ENCODE results near the gene PGA5. TPM values are rescaled to one million over a fixed set of nuclear protein-coding genes. Genes with fewer than 3 reads are reported as not detected.
A peak's percentile ranks its signal among the peaks of the same experiment; 100 is the strongest.
"Not testable (repeated sequence)": the region's sequence is repeated elsewhere in the genome, so short reads cannot be mapped to it uniquely, and the experiment has no call there.

The PGA5 gene
- total RNA-seq, 1 experiment from 2014 or later: not detected

DNA sequence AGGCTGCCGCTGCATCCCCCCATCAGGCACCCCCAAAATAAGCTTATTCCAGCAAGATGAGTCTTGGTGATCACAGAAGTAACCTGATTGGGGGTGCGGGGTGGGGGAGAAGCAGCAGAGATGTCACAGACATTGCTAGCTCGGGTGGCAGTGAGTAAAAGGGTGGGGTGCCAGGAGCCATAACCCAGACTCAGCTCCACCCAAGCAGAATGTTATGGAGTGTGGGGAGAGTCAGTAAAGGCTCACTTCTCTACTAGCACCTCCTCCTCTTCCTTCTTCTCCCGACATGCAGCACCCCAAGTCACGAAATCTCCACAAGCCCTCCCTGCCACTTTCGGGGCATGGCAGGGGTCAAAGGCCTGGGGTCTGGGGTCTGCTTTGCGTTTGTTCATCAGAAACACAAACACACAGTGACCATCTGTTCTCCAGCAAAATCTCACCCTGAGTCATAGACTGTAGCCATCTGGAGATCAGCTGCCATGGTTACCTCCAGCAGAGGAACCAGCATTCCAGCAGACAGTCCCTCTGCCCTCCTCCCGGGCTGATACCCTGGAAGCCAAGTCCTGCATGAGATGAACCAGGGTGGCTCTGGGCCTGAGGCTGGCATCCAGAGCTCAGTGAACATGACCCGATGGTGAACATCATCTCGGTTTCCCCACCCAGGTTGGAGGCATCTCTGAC, 14.4 kb upstream of the PGA5 start:
- not testable (repeated sequence) for DNase-seq (ENCODE audit: low read depth)

DNA sequence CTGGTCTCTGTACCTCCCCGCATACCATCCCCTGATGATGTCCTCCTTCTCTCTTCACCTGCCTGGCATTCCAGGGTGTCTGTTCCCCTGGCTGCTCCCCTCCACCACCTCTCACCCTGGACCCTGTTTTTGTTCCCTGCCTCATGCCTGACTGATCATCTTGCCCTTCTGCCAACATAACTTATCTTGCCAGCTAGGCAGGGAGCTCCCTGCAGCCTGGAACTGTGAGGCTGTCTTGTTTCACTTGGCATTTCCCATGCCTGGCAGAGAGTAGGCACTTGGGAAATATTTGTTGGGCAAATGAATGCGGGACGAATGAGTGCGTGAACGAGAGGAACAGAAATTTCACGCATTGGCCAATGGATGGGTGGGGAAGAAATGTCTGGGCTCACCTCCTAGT, 11.5 kb upstream of the PGA5 start:
- DNase-seq (ENCODE audit: low read depth): not testable (repeated sequence)

DNA sequence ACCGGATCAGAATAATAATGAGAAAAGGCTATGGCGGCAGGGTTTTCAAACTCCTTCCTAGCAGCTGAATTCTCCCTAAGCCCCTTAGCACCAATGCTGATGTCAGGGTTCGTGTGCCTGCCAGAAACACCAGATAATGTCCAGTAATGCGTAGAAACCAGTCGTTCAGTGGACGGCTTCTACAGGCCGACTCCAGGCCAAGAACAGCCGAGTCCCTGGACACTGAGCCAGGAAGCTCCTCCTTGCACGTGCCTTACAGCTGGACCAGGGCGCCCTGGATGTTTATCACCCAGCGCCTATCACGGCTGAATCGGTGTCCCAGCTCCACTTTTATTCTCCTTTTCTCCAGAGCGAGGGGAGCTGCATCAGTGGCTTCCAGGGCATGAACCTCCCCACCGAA, 9.9 kb upstream of the PGA5 start:
- not testable (repeated sequence) for DNase-seq (ENCODE audit: low read depth)

DNA sequence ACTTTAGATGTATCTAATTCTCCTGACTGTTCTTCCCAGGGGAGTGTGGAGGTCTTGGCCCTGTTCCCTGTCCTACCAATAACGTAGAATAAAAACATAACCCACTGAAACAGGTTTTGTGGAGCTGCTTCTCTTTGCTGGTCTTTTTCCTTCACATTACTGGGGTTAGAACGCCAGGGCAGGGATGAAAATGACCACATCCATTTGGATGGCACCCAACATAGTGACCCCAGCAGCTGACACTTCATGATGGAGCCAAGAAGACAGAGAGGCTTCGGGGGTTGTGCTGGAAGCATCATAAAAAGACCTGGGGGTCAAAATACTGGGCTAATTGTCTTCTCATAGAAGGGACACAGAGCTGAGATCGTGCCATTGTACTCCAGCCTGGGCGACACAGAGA, 9.4 kb upstream of the PGA5 start:
- not testable (repeated sequence) for DNase-seq (ENCODE audit: low read depth)

DNA sequence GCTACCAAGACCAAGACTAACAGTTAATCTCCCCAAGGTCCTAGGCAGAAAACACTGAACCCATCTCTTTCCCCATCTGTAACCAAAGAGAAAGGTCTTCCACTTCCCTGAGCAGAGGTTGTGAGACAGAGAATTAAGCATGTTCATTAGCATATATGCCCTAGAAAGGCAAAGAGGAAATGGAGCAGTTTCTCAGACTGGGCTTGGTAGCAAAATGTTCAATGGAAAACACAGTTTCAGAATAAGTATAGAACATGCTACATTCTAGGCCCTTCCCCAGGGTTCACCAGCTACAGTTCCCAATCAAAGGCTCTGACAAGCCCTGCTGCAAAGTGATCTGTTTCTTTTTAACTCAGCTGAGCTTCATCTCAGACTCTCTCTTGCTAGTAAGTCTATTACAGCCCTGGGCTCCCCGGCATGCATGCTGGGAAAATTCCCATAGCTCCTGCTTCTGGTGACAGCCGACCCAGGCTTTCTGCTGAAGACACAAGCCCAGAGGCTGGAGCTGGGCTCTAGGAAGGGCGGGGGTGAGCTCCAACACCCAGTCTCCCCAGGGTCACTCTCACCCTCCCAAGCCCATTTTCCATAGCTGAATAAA, 8.3 kb upstream of the PGA5 start:
- DNase-seq (ENCODE audit: low read depth): not testable (repeated sequence)

DNA sequence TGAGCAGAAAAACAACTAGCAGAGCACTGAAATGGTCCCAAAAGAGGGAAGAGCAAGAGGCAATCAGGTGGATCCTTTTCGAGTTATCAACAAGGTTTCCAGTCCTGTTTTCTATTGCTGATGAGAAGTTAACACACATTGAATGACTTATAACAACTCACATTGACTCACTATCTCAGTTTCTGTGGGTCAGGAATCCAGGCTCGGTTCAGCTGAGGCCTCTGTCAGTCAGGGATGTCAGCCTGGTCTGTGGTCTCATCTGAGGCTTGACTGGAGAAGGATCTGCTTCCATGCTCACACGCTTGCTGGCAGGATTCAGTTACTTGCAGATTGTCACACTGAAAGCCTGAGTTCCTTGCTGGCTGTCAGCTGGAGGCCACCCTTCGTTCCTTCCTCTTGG, 3.8 kb upstream of the PGA5 start:
- DNase-seq (ENCODE audit: low read depth): not testable (repeated sequence)

DNA sequence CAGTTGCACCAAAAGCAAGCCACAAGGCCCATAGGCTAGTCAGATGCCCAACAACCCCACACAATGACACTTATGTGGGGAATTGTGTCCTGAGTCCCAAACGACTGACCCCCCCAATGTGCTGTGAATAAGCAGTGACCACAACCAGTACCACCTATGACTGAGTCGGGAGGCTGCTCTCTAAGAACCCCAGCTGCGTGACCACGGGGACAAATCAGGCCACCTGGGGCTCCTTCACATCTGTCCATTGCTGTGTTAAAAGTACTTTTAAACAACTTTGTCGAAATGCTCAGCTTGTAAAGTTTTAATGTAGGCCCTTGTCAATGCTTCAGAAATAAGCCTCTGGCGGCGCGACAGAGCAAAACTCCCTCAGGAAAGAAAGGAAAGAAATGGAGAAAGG, 687 bp upstream of the PGA5 start:
- not testable (repeated sequence) for DNase-seq (ENCODE audit: low read depth)

DNA sequence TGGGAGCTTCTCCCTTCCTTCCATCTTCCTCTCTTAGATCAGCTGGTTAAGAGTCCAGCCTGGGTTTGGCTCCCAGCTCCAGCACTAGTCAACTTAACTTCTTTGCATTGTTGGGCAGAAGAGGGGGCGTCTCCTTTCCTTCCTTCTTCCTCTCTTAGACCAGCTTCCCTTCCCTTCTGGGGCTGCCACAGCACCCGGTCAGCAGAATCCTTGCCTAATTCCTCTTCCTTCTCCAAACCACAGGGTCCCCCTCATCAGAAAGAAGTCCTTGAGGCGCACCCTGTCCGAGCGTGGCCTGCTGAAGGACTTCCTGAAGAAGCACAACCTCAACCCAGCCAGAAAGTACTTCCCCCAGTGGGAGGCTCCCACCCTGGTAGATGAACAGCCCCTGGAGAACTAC, 551 bp downstream of the PGA5 start:
- DNase-seq (ENCODE audit: low read depth): not testable (repeated sequence)

DNA sequence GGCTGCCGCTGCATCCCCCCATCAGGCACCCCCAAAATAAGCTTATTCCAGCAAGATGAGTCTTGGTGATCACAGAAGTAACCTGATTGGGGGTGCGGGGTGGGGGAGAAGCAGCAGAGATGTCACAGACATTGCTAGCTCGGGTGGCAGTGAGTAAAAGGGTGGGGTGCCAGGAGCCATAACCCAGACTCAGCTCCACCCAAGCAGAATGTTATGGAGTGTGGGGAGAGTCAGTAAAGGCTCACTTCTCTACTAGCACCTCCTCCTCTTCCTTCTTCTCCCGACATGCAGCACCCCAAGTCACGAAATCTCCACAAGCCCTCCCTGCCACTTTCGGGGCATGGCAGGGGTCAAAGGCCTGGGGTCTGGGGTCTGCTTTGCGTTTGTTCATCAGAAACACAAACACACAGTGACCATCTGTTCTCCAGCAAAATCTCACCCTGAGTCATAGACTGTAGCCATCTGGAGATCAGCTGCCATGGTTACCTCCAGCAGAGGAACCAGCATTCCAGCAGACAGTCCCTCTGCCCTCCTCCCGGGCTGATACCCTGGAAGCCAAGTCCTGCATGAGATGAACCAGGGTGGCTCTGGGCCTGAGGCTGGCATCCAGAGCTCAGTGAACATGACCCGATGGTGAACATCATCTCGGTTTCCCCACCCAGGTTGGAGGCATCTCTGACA, 4.4 kb downstream of the PGA5 start:
- DNase-seq (ENCODE audit: low read depth): not testable (repeated sequence)

DNA sequence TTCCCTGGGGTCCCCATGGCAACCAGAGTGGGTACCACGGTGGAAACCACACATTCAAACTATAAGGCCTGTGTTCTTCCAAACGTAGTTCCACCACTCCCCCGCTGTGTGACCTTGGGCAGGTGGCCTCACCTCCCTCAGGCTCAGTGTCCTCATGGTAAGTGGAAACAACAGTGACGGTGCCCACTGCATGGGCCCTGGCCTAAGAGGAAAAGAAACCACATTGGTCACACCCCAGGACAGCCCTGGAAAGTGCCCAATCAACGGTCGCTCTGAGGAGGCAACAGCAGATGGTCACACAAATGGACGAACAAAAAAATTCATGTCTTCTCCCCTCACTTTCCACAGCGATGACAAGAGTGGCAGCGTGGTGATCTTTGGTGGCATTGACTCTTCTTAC, 7.1 kb downstream of the PGA5 start:
- not testable (repeated sequence) for DNase-seq (ENCODE audit: low read depth)

DNA sequence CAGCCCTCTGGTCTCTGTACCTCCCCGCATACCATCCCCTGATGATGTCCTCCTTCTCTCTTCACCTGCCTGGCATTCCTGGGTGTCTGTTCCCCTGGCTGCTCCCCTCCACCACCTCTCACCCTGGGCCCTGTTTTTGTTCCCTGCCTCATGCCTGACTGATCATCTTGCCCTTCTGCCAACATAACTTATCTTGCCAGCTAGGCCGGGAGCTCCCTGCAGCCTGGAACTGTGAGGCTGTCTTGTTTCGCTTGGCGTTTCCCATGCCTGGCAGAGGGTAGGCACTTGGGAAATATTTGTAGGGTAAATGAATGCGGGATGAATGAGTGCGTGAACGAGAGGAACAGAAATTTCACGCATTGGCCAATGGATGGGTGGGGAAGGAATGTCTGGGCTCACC, 8.2 kb downstream of the PGA5 start:
- DNase-seq (ENCODE audit: low read depth): not testable (repeated sequence)

DNA sequence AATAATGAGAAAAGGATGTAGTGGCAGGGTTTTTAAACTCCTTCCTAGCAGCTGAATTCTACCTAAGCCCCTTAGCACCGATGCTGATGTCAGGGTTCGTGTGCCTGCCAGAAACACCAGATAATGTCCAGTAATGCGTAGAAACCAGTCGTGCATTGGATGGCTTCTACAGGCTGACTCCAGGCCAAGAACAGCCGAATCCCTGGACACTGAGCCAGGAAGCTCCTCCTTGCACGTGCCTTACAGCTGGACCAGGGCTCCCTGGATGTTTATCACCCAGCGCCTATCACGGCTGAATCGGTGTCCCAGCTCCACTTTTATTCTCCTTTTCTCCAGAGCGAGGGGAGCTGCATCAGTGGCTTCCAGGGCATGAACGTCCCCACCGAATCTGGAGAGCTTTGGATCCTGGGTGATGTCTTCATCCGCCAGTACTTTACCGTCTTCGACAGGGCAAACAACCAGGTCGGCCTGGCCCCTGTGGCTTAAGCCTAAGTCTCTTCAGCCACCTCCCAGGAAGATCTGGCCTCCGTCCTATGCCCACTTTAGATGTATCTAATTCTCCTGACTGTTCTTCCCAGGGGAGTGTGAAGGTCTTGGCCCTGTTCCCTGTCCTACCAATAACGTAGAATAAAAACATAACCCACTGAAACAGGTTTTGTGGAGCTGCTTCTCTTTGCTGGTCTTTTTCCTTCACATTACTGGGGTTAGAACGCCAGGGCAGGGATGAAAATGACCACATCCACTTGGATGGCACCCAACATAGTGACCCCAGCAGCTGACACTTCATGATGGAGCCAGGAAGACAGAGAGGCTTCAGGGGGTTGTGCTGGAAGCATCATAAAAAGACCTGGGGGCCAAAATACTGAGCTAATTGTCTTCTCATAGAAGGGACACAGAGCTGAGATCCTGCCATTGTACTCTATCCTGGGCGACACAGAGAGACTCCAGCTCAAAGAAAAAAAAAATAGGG, 10.1 kb downstream of the PGA5 start:
- DNase-seq (ENCODE audit: low read depth): not testable (repeated sequence)

DNA sequence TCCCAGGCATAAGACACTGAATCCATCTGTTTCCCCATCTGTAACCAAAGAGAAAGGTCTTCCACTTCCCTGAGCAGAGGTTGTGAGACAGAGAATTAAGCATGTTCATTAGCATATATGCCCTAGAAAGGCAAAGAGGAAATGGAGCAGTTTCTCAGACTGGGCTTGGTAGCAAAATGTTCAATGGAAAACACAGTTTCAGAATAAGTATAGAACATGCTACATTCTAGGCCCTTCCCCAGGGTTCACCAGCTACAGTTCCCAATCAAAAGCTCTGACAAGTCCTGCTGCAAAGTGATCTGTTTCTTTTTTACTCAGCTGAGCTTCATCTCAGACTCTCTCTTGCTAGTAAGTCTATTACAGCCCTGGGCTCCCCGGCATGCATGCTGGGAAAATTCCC, 11.4 kb downstream of the PGA5 start:
- DNase-seq (ENCODE audit: low read depth): not testable (repeated sequence)

DNA sequence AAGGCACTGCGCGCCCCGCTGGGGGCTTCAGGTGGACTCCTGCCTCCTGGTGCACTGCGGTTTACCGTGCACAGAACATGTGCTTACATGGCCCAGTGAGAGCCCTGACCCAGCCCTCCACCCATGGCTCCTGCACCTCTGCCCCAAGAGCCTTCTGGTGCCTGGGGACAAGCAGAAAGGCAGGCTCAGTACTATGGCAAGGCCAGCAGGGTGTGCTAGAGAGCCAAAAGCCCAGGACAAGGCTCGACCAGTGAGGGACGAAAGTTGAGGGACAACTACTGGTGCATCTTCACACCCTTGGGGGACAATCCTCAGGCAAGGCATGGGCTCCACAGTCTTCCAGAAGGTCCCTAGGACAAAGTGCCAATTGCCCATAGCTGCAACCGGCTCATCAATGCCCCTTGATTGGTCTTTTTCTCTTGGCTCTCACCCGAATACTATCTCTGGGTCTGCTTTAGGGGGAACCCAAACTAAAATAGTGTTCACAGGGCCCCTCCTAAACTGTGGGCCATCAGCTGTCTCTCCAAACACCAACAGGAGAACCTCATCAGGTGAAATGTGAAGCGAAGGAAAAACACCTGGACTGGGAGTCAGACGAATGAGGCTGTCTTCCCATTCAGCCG, 13.5 kb downstream of the PGA5 start:
- peak; percentile 55 for DNase-seq (ENCODE audit: low read depth)

DNA sequence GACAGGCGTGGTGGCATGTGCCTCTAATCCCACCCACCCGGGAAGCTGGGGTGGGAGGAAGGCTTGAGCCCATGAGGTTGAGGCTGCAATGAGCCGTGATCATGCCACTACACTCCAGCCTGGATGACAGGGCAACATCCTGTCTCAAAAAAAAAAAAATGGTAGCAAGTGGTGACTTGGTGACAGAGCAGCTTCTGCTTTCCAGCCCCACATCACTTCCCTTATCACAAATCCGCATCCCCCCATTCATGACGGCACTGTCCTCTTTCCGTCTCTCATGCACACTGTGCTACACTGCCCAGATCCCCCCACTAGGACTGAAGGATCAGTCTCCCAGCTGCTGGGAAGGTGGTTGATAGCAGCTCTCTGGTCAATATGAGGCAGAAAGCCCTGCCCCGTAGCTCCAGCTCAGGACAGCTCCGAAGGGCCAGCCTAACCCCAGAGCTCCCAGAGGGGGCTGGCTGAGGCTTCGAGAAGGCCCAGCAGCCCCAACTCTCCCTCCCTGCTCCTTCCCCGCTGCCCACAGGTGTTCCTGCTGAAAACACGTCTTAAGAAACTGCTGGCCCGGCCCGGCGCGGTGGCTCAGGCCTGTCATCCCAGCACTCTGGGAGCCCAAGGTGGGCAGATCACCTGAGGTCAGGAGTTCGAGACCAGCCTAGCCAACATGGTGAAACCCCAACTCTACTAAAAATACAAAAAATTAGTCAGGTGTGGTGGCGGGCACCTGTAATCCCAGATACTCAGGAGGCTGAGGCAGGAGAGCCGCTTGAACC, 15.9 kb downstream of the PGA5 start:
- no peak for DNase-seq (ENCODE audit: low read depth)

DNA sequence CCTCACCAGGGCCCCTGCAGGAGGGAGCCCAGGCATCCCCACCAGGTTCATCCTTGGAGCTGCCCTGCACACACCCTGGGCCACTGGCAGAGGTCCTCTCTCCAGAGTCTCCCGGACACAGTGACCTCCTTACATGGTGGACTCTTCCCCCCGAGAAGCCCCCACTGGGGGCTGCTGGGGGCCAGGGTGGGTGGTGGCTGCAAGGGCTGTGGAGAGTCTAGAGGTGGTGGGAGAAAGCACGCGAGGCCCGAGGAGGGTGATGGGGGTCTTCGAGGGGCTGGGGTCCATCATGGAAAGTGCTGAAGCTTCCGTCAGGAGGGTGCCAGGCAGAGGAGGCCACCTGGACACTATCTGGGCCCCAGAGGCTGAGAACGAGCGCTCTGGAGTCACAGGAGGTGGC, 17.6 kb downstream of the PGA5 start:
- no peak for DNase-seq (ENCODE audit: low read depth)

DNA sequence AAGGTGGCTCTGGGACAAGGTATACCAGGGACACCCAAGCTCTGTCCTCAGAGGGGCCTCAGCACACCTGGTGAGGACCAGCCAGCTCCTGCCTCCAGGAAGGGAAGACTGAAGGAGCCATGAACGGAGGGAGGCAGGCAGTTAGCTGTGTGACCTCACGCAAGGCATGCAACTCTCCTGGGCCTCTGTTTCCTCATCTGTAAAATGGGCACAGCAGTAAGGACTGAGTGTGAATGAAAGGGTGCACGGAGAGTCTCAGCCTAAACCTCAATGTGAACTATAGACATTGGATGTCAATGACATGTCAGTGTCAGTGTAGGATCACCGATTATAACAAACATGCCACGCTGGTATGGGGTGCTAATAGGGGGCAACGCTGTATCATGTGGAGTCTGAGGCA, 18.4 kb downstream of the PGA5 start:
- DNase-seq (ENCODE audit: low read depth): no peak

DNA sequence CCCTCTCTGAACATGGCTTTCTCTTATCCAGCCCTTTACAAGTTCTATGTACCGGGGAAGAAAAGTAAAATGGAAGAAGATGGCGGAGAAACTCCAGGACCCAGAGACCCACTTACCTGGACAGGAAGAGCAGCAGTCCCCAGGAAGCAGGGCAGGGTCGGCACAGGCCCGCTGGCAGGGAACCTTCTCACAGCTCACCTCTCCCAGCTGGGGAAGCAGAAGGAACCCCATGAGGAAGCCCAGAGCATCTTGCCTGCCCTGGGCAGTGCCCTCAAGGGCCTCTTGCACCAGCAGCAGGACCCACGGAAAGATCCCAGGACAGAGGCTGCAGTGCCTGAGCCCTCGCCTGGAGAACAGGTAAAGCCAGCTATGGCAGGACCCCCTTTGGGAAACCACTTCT, 23.4 kb downstream of the PGA5 start:
- no peak for DNase-seq (ENCODE audit: low read depth)

DNA sequence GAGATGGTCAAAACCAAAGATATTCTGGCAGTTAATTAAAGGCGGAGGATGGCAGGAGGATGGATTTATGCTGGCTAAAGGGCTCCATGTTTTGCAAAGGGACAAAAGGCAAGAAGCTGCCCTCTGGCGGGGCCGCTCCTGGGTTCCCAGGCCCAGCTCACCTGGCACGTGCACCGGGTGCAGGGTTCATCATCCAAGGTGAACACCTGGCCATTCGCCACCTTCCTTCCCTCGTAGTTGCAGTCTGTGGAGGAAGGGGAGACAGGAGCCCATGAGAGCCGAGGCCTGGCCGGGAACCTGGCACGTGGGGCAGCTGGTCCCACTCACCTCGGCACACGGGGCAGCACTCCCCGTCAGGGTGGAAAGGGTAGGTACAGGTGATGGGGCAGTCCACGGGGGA, 23.8 kb downstream of the PGA5 start:
- DNase-seq (ENCODE audit: low read depth): no peak

DNA sequence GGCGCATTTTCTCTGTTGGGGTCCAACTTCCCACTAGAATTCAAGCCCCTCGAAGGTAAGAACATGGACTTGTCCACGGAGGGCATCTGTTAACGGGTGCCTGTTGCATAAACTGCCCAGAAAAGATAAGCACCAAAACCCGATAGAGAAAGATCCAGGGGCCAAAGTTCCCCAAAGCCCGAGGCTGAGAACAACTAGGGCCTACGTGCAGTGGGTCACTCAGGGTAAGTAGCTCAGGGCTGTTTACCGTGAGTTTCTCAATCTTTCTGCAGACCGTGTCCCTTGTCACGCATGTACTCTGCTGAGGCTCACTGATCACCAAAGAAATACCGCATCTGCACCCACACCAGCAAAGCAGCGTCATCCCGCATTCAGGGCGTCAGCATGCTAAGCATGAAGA, 24.4 kb downstream of the PGA5 start:
- no peak for DNase-seq (ENCODE audit: low read depth)

DNA sequence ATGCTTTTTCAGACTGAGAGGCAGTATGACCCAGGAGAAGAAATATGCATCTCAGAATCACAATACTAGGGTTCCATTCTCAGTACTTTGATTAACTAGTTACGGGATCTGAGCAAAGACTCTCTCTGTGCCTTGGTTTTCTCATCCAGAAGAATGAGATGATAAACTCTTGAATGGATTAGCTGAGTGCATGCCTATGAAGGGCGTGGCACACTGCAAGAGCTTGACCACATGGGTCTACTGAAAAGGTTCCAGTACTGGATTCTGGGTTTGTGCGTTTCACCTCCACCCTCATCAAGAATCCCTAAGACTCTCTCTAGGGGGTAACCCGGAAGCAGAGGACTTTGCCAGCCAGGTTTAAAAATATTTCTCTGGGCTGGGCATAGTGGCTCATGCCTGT, 25.6 kb downstream of the PGA5 start:
- DNase-seq (ENCODE audit: low read depth): no peak
